HG03060 (cell line): Measurements from ENCODE around the gene CYB5R4.

Source experiments
- ATAC-seq: cut with Tn5 transposase; IDR thresholded peaks from one replicate; pipeline ENCODE4 v1.9.1; 2021; ENCODE audit warnings: low read depth, moderate number of reproducible peaks; ENCODE audit not compliant: unreplicated experiment

The CYB5R4 gene

GRCh38 chr6:83859410-83860358, at the start of gene CYB5R4:
CYB5R4 (plus strand) TSS chr6:83859689; CDS start chr6:83859783, 94 bp downstream.
- peak; percentile 93 for ATAC-seq

- ATAC-seq, result no peak
Observed at GRCh38 chr6:83812595-83812994, 46.9 kb upstream of the CYB5R4 start.

DNA sequence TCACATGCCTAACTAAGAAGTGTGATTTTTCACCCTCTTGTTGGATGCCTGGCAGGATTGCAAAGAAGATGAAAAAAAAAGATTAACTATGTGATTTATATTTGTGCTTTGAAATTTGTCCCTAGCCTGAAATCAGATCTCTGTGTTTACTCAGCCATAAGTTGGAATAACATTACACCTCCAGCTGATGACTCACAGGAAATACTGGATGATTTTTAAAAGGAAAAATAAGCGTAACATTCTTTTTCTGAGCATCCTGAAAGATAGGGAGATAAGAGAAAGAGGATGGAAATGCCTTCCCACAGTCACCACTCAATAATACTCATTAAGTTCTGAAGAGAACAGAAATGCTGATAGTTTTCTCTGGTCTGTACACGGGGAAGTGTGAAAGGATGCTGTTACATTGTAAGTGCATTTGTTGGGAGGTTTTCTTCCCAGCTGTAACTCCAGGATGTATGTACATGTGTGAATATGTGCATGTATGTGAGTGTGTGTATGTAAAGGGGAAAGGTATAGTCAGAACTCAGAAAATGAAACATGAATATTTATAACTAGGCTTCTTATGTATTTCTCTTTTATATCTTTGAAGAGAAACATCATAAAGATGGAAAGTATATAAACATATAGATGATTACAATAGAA, 43.7 kb upstream of the CYB5R4 start:
- no peak for ATAC-seq

GRCh38 chr6:83822629-83823169, 36.8 kb upstream of the CYB5R4 start:
- no peak for ATAC-seq

DNA sequence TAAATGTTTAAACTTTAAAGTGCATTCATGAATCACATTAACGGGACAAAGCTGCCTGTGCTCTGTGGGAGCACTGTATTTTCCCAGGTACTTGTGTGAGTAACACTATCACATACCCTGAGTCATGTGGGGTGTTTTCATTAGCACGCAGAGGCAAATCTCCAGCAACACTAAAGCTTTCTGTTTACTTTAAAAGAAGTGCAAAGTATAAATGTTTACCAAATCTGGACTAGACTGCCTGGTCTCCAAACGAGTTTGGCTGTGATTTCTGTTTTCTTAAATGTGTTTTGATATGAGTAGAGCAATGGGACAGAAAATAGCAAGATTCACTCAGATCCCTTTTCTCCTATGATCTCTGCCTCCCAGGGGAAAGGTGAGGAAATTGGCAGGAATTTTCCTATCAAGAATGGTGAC, 35.1 kb upstream of the CYB5R4 start:
- no peak for ATAC-seq

GRCh38 chr6:83824831-83825230, 34.7 kb upstream of the CYB5R4 start:
- ATAC-seq, result no peak

DNA sequence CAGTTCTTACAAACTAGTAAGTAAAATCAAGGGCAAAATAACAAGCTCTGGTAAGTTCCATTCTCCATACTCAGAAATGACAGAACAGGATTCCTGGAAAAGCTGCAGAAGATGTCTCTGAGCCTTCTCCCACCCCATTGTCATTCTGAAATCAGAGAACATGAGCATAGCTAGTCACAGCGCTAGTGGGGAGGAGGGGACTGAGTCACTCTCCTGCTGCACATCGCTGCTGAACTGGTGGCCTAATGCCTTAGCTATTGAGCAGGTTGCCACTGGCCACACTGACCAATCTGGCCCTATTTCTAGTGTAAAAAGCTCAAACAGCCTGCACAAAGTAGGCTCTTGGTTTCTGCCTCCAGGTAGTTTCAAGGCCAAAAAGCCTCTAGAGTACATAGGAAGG, 32.4 kb upstream of the CYB5R4 start:
- no peak for ATAC-seq

- no peak for ATAC-seq
Observed at GRCh38 chr6:83838727-83839126, 20.8 kb upstream of the CYB5R4 start.

- ATAC-seq, result no peak
Observed at GRCh38 chr6:83844170-83844569, 15.3 kb upstream of the CYB5R4 start.

DNA sequence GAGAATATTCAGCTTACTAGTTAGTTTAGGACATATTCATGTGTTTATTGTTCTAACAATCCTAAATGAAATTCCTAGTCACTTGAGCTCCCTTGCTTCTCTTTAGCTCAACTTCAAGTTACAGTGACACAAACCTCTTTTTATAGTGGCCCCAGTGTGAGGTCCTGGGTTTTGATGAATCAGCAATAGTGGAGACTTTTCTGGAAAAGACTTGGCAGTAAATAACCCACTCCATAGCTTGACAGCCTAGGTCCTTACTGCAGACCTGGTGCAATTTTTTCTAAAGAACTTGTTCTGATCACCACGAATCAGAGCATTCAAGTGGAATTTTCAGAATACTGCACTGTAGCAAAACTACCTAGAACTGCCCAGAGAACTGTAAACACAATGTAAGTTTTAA, 13.2 kb upstream of the CYB5R4 start:
- no peak for ATAC-seq

GRCh38 chr6:83847179-83847578, 12.3 kb upstream of the CYB5R4 start:
- peak; percentile 87 for ATAC-seq

DNA sequence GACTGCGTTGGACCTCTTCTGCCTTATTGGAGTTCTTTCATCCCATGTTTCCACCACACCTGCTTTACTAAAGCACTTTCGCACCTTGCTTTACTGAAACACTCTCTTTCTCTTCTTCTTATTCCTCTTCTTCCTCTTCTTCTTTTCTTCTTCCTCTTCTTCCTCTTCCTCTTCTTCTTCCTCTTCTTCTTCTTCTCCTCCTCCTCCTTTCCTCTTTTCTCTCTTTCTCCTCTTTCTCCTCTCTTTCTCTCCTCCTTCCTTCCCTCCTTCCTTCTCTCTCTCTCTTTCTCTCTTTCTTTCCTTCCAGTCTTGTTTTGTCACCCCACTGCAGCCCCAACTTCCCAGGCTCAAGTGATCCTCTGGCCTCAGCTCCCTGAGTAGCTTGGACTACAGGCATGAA, 10.4 kb upstream of the CYB5R4 start:
- ATAC-seq, result no peak

GRCh38 chr6:83849610-83850009, 9.9 kb upstream of the CYB5R4 start:
- ATAC-seq, result no peak

DNA sequence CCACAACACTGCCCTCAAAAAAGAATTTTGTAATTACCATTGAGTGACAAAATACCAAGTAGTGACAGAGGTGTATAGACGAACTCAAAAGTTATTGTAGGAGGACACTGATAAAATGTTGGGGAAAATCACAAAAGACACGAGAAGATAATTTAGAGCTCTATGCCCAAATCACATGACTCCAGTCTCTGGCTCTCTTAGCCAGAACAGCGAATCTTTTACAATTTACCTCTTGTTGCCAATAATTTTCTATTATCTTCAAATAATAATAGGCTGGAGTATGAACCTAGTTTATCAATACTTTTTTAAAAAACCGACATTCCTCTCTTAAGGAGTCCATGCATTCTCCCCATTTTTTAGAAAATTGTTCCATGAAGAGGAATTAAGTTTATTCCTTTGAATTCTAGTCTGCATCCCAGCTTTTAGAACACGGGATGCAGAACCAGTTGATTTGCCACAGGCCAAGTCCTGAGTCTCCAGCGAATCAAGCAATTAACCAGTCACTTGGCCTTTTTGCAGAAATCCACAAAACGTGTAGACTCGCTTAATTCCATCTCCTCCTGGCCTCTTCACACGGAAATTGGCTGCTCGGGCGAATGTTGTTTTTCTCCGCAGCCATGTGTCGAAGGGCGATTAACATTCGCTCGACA, 6.8 kb upstream of the CYB5R4 start:
- ATAC-seq, result no peak

DNA sequence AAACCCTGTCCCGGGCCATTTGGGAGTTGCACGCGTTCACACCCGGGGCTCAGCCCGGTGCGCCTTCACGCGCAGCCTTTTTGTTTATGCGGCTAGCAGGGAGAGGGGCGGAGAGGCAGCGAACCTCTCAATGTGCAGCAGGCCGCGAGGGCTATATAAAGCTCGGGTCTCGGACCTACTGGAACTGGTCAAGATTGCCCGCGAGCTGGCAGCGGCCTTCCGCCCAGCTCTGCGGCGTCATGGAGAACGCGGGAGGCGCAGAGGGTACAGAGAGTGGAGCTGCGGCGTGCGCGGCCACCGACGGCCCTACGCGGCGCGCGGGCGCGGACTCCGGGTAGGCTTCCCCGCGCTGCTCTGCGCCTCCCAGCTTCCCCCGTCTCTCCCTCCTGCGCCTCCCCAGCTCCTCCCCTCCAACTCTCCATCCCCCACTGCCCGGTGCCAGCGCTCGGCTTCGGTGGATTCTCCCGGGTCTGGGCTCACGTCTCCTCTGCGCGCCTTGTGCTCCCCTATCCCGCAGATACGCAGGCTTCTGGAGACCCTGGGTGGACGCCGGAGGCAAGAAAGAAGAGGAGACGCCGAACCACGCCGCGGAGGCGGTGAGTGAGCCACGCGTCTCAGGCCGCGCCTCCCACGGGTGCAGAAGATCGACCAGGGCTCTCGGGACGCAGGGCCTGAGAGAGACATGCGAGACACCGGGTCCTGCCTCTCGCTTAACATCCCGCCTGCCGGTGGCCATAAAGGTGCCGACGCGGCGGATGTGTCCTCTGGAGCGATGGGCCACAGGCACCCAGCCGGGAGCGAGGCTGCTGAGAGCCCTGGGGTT, 6.1 kb upstream of the CYB5R4 start, which contains the start of gene RIPPLY2:
RIPPLY2 (plus strand) TSS at position 183 of the 823 bp plus-strand sequence; CDS start at position 240, 57 bp downstream.
- no peak for ATAC-seq

- ATAC-seq, result no peak
Observed at GRCh38 chr6:83854001-83854501, 5.4 kb upstream of the CYB5R4 start.

DNA sequence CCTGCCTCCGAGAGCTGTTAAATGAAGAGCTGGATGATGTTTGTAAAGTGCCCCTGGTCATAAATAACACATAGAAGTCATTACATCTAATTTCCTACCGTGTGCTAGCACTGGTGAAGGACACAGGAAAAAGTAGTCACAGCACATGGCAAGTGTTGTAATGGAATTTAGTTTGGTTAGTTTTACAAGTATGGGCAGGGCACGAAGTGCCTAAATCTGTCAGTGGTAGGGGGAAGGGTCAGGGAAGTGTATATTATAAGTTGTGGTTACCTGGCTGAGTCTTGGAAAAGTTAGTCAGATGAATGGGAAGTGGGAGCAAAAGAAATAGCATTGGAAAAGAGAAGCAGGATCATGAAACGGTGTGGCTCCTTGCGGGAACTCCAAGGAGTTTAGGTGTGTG, 4.7 kb upstream of the CYB5R4 start:
- no peak for ATAC-seq

DNA sequence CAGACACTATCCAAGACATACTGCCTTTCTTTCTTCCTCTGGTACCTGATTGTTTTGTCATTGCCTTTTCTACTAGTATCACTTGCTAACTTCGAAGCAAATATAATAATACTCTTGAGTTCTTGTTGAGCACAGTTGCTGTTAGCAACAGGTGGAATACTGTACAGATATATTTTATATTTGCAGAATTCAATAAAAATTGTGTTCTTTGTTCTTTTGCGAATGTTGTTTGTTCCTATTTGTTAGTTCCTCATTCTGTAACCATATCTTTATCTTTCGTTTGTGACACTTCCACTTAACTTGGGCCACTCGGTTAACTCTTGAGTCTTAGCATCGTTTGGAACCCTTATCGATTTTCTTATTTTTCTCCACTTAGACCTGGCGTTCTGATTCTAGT, 868 bp downstream of the CYB5R4 start:
- ATAC-seq, result no peak

GRCh38 chr6:83860782-83861495, 1.4 kb downstream of the CYB5R4 start:
- ATAC-seq, result no peak
